GM12891 (cell line): ENCODE data around the gene IKZF2.

ENCODE experiments used
- DNase-seq: peaks from one replicate; pipeline ENCODE4 v3.0.0; 2011; ENCODE audit warnings: low spot score; ENCODE audit not compliant: insufficient read length
- FAIRE-seq: peaks from 2 replicates; lab custom pipeline; 2011; peaks lifted over from hg19 to GRCh38; lab: Jason Lieb, UNC
- PAX5 ChIP-seq: IDR thresholded peaks from 2 replicates; pipeline ENCODE4 v1.6.1; 2011; ENCODE audit warnings: low read length, moderate library complexity, mild to moderate bottlenecking; ENCODE audit not compliant: insufficient read depth, severe bottlenecking
- POLR2A ChIP-seq: IDR thresholded peaks from 2 replicates; pipeline ENCODE4 v1.6.1; 2011; ENCODE audit warnings: low read depth, low read length, control low read depth
- POLR2AphosphoS5 ChIP-seq: IDR thresholded peaks from 2 replicates; pipeline ENCODE4 v1.6.1; 2011; ENCODE audit warnings: low read depth, low read length, control low read depth
- POU2F2 ChIP-seq: IDR thresholded peaks from 2 replicates; pipeline ENCODE4 v1.6.1; 2011; ENCODE audit warnings: low read depth, mild to moderate bottlenecking, control low read depth, low read length, moderate library complexity
- SPI1 ChIP-seq: IDR thresholded peaks from 2 replicates; pipeline ENCODE4 v1.6.1; 2011; ENCODE audit warnings: low read depth, low read length, control low read depth
- TAF1 ChIP-seq: IDR thresholded peaks from 2 replicates; pipeline ENCODE4 v1.6.1; 2011; ENCODE audit warnings: low read depth, low read length, control low read depth

IKZF2 gene

DNA sequence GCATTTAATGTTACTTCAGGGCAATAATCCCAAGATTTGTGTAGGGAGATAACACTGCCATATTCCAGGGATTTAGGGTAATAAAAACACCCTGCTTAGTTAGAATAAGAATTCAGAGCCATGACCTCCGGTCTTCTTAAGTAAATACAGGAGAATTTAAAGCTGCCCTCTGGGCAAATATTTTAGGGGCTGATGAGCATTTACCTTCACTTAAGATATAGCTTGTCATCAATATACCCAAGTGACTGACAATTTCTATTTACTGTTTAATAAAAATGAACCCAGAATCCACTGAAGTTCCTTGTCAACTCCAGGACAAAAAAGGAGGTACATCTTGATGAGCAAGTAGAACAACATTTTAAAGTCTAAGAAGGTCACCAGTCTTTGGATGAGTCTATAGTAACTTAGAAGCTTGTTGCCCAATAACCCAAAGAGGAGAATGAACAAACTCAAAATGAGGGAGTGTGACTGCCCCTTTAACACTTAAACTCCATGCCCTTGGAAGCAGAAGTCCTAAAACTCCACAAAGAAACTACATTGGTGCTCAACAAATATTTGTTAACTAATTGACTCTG, 24.3 kb upstream of the IKZF2 start:
- no peak for DNase-seq
- TF ChIP-seq PAX5 = no peak
- no peak for TF ChIP-seq POLR2AphosphoS5
- no peak for TF ChIP-seq TAF1
- TF ChIP-seq POLR2A = no peak
- no peak for TF ChIP-seq POU2F2
- no peak for TF ChIP-seq SPI1
- no peak for FAIRE-seq

- FAIRE-seq (peak; percentile 61), DNase-seq (no peak)
- TF ChIP-seq PAX5 = no peak
- TF ChIP-seq SPI1 = no peak
- TF ChIP-seq TAF1 = no peak
- TF ChIP-seq POU2F2 = no peak
- TF ChIP-seq POLR2A = no peak
- TF ChIP-seq POLR2AphosphoS5 = no peak
Measured at GRCh38 chr2:213172641-213173040, 21.2 kb upstream of the IKZF2 start.

DNA sequence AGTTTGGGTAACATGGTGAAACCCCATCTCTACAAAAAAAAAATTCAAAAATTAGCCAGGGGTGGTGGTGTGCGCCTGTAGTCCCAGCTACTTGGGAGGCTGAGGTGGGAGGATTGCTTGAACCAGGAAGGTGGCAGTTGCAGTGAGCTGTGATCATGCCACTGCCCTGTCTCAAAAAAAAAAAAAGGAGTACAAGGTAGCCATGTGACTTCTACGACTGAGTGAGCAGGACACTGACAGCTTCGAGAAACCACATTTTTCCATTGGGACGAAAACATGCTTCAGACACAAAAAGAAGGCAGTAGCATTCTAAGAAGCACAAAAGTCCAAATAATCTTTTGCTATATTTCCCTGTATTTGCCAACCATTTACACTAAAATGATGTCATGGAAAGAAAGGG, 19.7 kb upstream of the IKZF2 start:
- no peak for TF ChIP-seq POLR2AphosphoS5
- TF ChIP-seq POLR2A = no peak
- no peak for TF ChIP-seq SPI1
- TF ChIP-seq POU2F2 = no peak
- no peak for TF ChIP-seq TAF1
- no peak for TF ChIP-seq PAX5
- DNase-seq = no peak
- no peak for FAIRE-seq

DNA sequence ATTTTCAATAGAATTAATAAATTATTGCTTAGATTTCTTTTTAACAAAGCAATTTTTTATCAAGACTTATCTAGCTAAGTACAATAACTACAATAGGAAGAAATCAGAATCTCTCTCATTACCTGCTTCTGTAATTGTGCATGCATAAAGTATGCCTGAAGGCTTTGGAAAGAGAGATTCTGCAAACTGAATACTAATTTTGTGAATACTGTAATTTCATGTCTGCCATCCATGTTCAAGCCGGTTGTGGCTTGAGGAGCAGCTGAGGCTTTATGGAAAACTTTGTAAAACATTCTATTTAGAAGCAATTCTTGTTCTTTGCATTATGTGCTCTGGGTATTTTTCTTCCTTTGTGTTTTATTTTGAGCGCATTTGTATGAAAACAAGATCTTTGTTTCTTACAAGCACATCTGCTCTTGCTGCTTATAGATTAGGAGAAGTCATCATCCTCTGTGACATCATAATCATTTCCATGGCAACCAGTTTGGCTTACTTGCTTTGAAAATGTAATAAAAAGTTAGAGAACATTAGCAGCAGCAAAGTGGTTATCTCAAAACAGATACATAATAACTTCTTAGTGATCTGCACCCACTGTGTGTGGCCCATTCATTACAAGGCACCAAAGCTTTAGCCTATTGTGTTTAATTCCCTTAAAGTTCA, 16.0 kb upstream of the IKZF2 start:
- FAIRE-seq = peak; percentile 89
- TF ChIP-seq SPI1 (no peak), POLR2A (no peak), POLR2AphosphoS5 (no peak), PAX5 (no peak), POU2F2 (no peak), TAF1 (no peak)

DNA sequence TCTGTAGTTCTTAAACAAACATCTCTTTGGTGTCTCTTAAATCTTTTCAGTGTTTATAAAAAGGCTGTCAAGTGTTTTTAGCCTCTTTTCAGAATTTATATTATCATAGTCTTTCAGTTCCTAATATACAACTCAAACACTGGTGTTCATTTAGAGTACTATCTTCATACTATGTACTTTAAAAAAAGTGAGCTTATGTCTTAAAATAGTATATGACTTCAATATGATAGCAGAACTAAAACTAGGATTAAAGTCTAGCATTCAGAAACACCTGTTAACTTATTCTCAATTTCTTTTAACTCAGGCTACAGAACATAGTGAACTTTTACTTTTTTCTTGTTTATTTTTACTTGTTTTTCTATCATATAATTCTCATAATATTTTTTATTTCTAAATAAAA, 14.7 kb upstream of the IKZF2 start:
- DNase-seq (no peak), FAIRE-seq (no peak)
- TF ChIP-seq POLR2A = no peak
- peak; percentile 7; the same call in 1 of the 2 replicates for TF ChIP-seq SPI1
- TF ChIP-seq TAF1 = no peak
- no peak for TF ChIP-seq PAX5
- no peak for TF ChIP-seq POLR2AphosphoS5

More for the DNA sequence above, 16.0 kb upstream of the IKZF2 start:
- no peak for DNase-seq

DNA sequence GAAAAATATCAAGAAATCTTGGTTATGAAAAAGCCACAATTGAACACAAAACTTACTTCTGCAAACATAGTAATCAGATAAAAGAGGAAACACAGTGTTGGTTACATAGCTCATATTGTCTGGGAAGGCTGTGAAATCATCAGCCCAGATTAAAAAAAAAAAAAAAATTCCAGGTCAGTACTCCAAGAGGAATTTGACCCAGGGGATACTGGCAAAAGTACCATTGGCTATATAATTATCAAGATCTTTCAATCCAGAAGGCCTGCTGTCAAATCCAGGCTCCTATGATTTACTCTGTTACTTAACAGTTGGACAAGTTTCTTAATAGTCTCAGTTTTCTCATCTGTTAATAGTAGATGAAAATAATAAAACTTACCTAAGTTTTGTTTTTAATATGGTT, 12.9 kb upstream of the IKZF2 start:
- FAIRE-seq (no peak), DNase-seq (no peak)
- no peak for TF ChIP-seq POU2F2
- TF ChIP-seq POLR2AphosphoS5 = no peak
- no peak for TF ChIP-seq SPI1
- no peak for TF ChIP-seq POLR2A
- TF ChIP-seq PAX5 = no peak

- TF ChIP-seq TAF1 (no peak), POU2F2 (no peak), POLR2AphosphoS5 (no peak), SPI1 (no peak), POLR2A (no peak), PAX5 (no peak)
- DNase-seq = no peak
- FAIRE-seq = no peak
Measured at GRCh38 chr2:213162516-213163118, 11.2 kb upstream of the IKZF2 start.

DNA sequence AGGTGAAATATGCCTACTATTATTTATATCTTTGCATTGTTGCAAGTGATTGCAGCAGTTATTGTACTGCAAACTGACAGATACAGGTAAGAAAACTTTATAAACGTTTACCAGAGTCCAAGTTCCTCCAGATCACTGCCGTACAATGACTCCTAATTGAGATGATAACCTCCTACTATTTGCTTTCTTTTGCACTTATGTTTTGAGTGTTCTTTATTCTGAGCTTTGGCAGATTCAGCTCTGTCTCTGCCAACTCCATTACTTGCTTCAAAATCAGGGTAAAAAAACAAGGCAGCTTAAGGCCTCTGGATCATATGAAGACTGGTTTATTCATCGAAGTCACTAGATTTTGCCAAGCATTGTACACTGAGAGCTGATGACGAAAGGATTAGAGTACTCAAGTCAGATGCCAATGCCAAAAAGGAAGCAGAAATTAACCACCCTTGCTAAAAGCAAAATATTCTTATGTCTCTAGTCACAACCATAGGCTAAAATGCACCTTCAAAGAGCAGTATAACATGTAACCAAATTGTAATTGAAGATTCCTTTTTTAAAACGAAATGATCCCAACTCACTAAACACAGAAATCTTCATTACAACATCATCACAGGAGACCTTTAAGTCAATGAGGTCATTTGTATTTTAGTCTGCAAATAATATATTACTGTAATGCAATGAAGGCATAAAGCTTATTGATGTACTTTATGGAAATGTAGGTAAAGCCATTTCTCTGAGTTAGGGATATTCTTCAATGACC, 10.5 kb upstream of the IKZF2 start:
- FAIRE-seq = peak; percentile 38
- DNase-seq = no peak
- TF ChIP-seq PAX5 (no peak), POLR2AphosphoS5 (no peak), POLR2A (no peak), TAF1 (no peak), SPI1 (no peak), POU2F2 (no peak)

DNA sequence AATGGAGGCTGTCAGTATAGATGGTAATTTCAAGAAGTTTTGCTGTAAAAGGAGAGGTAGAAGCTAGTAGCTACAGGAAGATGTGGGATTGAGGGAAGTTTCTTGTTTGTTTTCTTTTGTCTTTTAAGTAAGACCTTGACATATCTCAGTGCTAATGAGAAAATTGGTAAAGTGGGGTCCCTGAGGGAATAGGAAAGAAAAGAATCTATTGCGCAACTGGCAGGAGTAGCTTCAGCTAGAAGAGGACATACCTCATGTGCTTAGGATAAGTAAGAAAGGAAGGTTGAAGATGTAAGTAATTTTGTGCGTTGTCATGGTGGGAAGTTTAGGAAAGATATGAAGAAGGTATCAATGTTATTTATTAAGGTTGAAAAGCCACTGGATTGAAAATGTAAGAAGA, 8.4 kb upstream of the IKZF2 start:
- FAIRE-seq (no peak), DNase-seq (no peak)
- TF ChIP-seq POU2F2 (no peak), POLR2AphosphoS5 (no peak), SPI1 (no peak), POLR2A (no peak), PAX5 (no peak), TAF1 (no peak)
